HepG2 (cell line): ENCODE data around the gene NOTUM. TPM values are rescaled to one million over a fixed set of nuclear protein-coding genes. Genes with fewer than 3 reads are reported as not detected.

Source experiments
- AGO2 ChIP-seq: fragments of 200-400 bp; formaldehyde crosslinking; optimal IDR thresholded peaks from 2 replicates; pipeline ENCODE3; 2017; ENCODE audit warnings: mild to moderate bottlenecking, low read depth, low read length, moderate library complexity
- GMEB1 ChIP-seq: sonication (generic); formaldehyde crosslinking; IDR thresholded peaks from 2 replicates; pipeline ENCODE4 v1.5.1; 2020; ENCODE audit warnings: missing genetic modification reagents, mild to moderate bottlenecking, borderline replicate concordance
- HIC2 ChIP-seq: sonication (generic); formaldehyde crosslinking; IDR thresholded peaks from 2 replicates; pipeline ENCODE4 v1.9.0; 2022; ENCODE audit warnings: low read depth, missing genetic modification reagents
- IRF1 ChIP-seq: sonication (generic); formaldehyde crosslinking; IDR thresholded peaks from 2 replicates; pipeline ENCODE4 v1.4.0; 2020; ENCODE audit warnings: low read depth, mild to moderate bottlenecking, missing genetic modification reagents
- KMT2B ChIP-seq: IDR thresholded peaks from 2 replicates; pipeline ENCODE4 v1.6.1; 2016; ENCODE audit warnings: missing genetic modification reagents, missing compliant biosample characterization
- LBX2 ChIP-seq: sonication (generic); formaldehyde crosslinking; IDR thresholded peaks from 2 replicates; pipeline ENCODE4 v1.5.0; 2020; ENCODE audit warnings: missing genetic modification reagents, mild to moderate bottlenecking, borderline replicate concordance
- NR2F2 ChIP-seq: IDR thresholded peaks from 2 replicates; pipeline ENCODE4 v1.6.1; 2012; ENCODE audit warnings: low read depth, inconsistent platforms, borderline replicate concordance
- SALL1 ChIP-seq: sonication (generic); formaldehyde crosslinking; IDR thresholded peaks from 2 replicates; pipeline ENCODE4 v1.8.0; 2022; ENCODE audit warnings: mild to moderate bottlenecking, missing genetic modification reagents
- UBTF ChIP-seq: sonication (generic); formaldehyde crosslinking; IDR thresholded peaks from 2 replicates; pipeline ENCODE4 v1.4.0; 2020; ENCODE audit warnings: mild to moderate bottlenecking, missing genetic modification reagents
- ZBTB38 ChIP-seq: sonication (generic); formaldehyde crosslinking; IDR thresholded peaks from 2 replicates; pipeline ENCODE4 v1.5.1; 2020; ENCODE audit warnings: mild to moderate bottlenecking, missing genetic modification reagents
- ZFY ChIP-seq: sonication (generic); formaldehyde crosslinking; IDR thresholded peaks from 2 replicates; pipeline ENCODE4 v1.4.0; 2020; ENCODE audit warnings: missing genetic modification reagents
- ZNF260 ChIP-seq: sonication (generic); formaldehyde crosslinking; IDR thresholded peaks from 2 replicates; pipeline ENCODE4 v1.4.0; 2020; ENCODE audit warnings: missing genetic modification reagents, low read depth, mild to moderate bottlenecking, borderline replicate concordance
- ZNF296 ChIP-seq: sonication (generic); formaldehyde crosslinking; conservative IDR thresholded peaks from 2 replicates; pipeline ENCODE4 v1.5.0; 2020; ENCODE audit warnings: mild to moderate bottlenecking, missing genetic modification reagents
- ZNF343 ChIP-seq: sonication (generic); formaldehyde crosslinking; IDR thresholded peaks from 2 replicates; pipeline ENCODE4 v1.4.0; 2020; ENCODE audit warnings: mild to moderate bottlenecking, missing genetic modification reagents
- ZNF556 ChIP-seq: sonication (generic); formaldehyde crosslinking; IDR thresholded peaks from 2 replicates; pipeline ENCODE4 v1.4.0; 2020; ENCODE audit warnings: mild to moderate bottlenecking, missing genetic modification reagents, borderline replicate concordance
- ZNF691 ChIP-seq: sonication (generic); formaldehyde crosslinking; IDR thresholded peaks from 2 replicates; pipeline ENCODE4 v1.4.0; 2020; ENCODE audit warnings: missing genetic modification reagents, low read depth, mild to moderate bottlenecking, borderline replicate concordance
- ZNF746 ChIP-seq: sonication (generic); formaldehyde crosslinking; IDR thresholded peaks from 2 replicates; pipeline ENCODE4 v1.8.0; 2022; ENCODE audit warnings: mild to moderate bottlenecking, missing genetic modification reagents
- ZSCAN31 ChIP-seq: sonication (generic); formaldehyde crosslinking; IDR thresholded peaks from 2 replicates; pipeline ENCODE4 v1.5.0; 2020; ENCODE audit warnings: low read depth, mild to moderate bottlenecking, missing genetic modification reagents
- polyA plus RNA-seq, 8 experiments: library from polyadenylated mRNA; depleted of rRNA in 3 of 8; stranded (reverse) in 7 of 8; unstranded in 1 of 8; fragments of >200 nt; fragmentation: Illumina TruSeq in 4 of 8; extraction: Trizol in 4 of 8; gene quantifications; 2 replicates each; pipeline versions ENCODE4 v1.2.1 to v1.2.3, GENCODE V29; 2011 to 2016; ENCODE audit warnings: low read depth in 4 of 8, missing spikeins in 1 of 8, mixed read lengths in 1 of 8; ENCODE audit not compliant: insufficient read depth in 1 of 8
- total RNA-seq, 5 experiments: library from RNA; depleted of rRNA; stranded (reverse); fragments of >200 nt; fragmentation: Illumina TruSeq; extraction: Trizol; gene quantifications; 2 replicates each; pipeline ENCODE4 v1.2.3, GENCODE V29; 2016; ENCODE audit warnings: low read depth in 1 of 5

NOTUM gene
- total and polyA plus RNA-seq, 2 of the 13 experiments (the other 11 are each of a cell fraction or from before 2014, with no cell fraction given), result 150 to 160 TPM

GRCh38 chr17:81924557-81925532, 36.1 kb downstream of the NOTUM start (continued):
- no peak for TF ChIP-seq GMEB1
- peak; percentile 69; the same call in 1 of the 2 replicates for TF ChIP-seq SALL1
- TF ChIP-seq LBX2, result no peak
- peak; percentile 77 for TF ChIP-seq UBTF
- TF ChIP-seq ZNF296, result no peak
- peak; percentile 87; the same call in 1 of the 2 replicates for TF ChIP-seq ZNF556 (CRISPR knock-in tag)
- TF ChIP-seq HIC2 (CRISPR knock-in tag), result no peak
- peak; percentile 67; the same call in 1 of the 2 replicates for TF ChIP-seq ZNF691 (CRISPR knock-in tag)
- no peak for TF ChIP-seq AGO2
- TF ChIP-seq NR2F2, result no peak
- TF ChIP-seq ZBTB38 (CRISPR knock-in tag), result peak; percentile 59; the same call in 1 of the 2 replicates
- TF ChIP-seq IRF1, result no peak
- peak; percentile 37; the same call in 1 of the 2 replicates for TF ChIP-seq ZFY (CRISPR knock-in tag)
- no peak for TF ChIP-seq ZNF746 (CRISPR knock-in tag)
- TF ChIP-seq ZNF260 (CRISPR knock-in tag), result no peak
- TF ChIP-seq ZNF343 (CRISPR knock-in tag), result 0 out of 2 replicates have a peak, but pooled peaks have one; percentile 37
- no peak for TF ChIP-seq ZSCAN31
- TF ChIP-seq KMT2B (CRISPR knock-in tag), result no peak
